ENCODE data around the gene SLC41A1. TPM values are rescaled to one million over a fixed set of nuclear protein-coding genes. Genes with fewer than 3 reads are reported as not detected.

SLC41A1 gene
- total RNA-seq, 4 donors from 2014 or later, result 5.1 to 7.0 (median 5.6) TPM

DNA sequence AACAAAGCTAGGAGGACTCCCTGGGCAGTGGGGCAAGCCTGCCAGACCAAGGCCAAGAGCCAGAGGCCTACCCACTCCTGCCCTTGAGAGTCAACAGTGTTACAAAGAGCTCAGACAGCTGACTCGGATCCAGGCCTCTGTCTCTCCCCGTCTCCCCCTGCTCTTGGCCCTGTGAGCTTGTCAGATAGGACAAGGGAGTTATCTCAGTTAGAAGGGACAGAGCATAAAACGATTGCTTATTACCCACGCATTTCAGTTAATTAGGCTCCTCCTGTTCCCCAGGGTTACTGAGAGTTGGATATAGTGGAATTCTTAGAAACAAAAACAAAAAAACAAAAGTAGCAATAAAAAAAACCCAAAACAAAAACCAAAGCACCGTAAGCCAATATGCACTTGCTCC, 1.3 kb downstream of the SLC41A1 start:
- in situ Hi-C loops (cut with MboI; ENCODE audit: low pct_ligation_motif_present in 1 of 4, low pct_unique_long_range_greater_than_20kb in 1 of 4, low sequenced_read_pairs in 3 of 4) (no loop called here), intact Hi-C loops (cut with DNase I; ENCODE audit: low total_unique reads) (no loop called here)
- H3K4me3 ChIP-seq, result peak overlapping the region in 1 of 4 donors; percentile 92
- H3K9me3 ChIP-seq, result no peaks in the 10 kb centered on the region
- DNase-seq, result no peak
- H3K36me3 ChIP-seq, result no peaks in the 10 kb centered on the region
- no peaks in the 10 kb centered on the region for H3K27me3 ChIP-seq
- 60 to 77% methylated on average over 4 to 5 of the region's 5 CpGs for WGBS, 2 donors (ENCODE audit: low coverage in 1 of 2)
- TF ChIP-seq POLR2A (IDR thresholded peaks at IDR 0.05) (no peak), POLR2AphosphoS5 (IDR thresholded peaks at IDR 0.05) (no peak), EP300 (IDR thresholded peaks at IDR 0.05; ENCODE audit: low read depth) (no peak)
- TF ChIP-seq, protein P1, sequence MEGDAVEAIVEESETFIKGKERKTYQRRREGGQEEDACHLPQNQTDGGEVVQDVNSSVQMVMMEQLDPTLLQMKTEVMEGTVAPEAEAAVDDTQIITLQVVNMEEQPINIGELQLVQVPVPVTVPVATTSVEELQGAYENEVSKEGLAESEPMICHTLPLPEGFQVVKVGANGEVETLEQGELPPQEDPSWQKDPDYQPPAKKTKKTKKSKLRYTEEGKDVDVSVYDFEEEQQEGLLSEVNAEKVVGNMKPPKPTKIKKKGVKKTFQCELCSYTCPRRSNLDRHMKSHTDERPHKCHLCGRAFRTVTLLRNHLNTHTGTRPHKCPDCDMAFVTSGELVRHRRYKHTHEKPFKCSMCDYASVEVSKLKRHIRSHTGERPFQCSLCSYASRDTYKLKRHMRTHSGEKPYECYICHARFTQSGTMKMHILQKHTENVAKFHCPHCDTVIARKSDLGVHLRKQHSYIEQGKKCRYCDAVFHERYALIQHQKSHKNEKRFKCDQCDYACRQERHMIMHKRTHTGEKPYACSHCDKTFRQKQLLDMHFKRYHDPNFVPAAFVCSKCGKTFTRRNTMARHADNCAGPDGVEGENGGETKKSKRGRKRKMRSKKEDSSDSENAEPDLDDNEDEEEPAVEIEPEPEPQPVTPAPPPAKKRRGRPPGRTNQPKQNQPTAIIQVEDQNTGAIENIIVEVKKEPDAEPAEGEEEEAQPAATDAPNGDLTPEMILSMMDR (IDR thresholded peaks at IDR 0.05), result no peak
- peak overlapping the region in 3 of 4 donors; percentile 82 to 92 (median 89) for H3K27ac ChIP-seq
- H3K4me1 ChIP-seq, result peaks cover 16 to 35% (median 20%) of the 10 kb centered on the region in 4 donors

DNA sequence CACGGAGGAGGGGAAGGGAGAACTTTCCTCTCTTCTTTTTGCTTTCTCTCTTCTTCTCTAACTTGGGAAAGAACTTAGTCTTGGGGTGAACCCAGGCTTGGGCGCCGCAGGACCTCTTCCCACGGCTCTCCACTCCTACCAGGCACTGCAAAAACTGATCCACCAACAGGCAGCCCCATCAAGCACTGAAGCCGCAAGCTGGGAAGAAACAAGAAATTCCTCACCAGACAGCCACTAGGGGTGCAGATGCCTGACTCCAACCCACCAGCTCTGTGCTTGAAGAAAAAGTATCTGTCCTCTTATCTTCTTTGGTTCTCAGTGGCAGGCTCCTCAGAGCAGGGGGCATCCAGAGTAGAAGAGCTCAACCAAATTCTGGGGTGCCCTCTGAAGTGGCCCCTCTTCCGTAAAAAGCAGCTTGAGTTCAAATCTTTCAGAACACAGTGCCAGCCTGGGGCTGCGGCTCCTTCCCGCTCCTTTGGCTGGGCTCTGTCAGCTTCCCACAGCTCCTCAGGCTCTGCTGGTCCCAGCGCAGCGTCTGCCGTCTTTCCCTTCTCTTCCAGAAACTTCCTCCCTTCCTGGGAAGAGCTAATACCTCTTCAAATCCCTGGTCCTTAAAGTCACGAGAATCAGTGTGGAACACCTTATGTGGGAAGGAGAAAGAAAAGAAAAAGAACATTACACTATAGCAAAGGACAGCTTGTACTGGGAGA, 2.4 kb downstream of the SLC41A1 start:
- Histone ChIP-seq H3K36me3 (no peaks in the 10 kb centered on the region), H3K4me3 (no peak overlapping the region), H3K27ac (no peak overlapping the region), H3K9me3 (no peaks in the 10 kb centered on the region), H3K4me1 (peaks cover 16 to 39% (median 21%) of the 10 kb centered on the region in 4 donors), H3K27me3 (no peaks in the 10 kb centered on the region)
- intact Hi-C loops (cut with DNase I; ENCODE audit: low total_unique reads), result no loop called here
- DNase-seq, result no peak
- WGBS, 2 donors (ENCODE audit: low coverage in 1 of 2), result 89 to 95% methylated on average over 7 to 12 of the region's 12 CpGs
- TF ChIP-seq, protein P1 (IDR thresholded peaks at IDR 0.05), result no peak
- TF ChIP-seq POLR2AphosphoS5 (IDR thresholded peaks at IDR 0.05), result no peak
- TF ChIP-seq POLR2A (IDR thresholded peaks at IDR 0.05), result no peak
- TF ChIP-seq EP300 (IDR thresholded peaks at IDR 0.05; ENCODE audit: low read depth), result no peak
- in situ Hi-C loops (cut with MboI; ENCODE audit: low pct_ligation_motif_present in 1 of 4, low pct_unique_long_range_greater_than_20kb in 1 of 4, low sequenced_read_pairs in 3 of 4), result no loop called here

DNA sequence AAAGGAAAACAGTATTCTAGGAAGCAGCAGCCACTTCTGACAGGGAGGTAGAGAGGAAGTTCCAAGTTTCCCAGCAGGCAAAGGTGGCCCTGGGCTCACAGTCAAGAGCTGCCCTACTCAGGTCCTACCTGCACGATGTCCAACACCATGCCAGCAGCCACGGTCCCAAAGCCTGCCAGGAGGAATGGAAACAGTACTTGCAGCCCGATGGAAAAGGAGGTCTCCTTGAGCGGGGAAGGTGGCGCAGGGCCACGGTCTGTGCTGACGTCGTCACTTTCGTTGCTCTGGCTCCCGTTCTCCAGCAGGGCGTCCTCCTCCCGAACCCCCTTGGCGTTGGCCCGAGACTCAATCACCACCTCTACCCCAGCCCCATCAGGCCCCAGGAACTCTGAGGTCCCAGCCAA, 3.1 kb downstream of the SLC41A1 start:
- in situ Hi-C loops (cut with MboI; ENCODE audit: low pct_ligation_motif_present in 1 of 4, low pct_unique_long_range_greater_than_20kb in 1 of 4, low sequenced_read_pairs in 3 of 4) (no loop called here), intact Hi-C loops (cut with DNase I; ENCODE audit: low total_unique reads) (no loop called here)
- Histone ChIP-seq H3K4me1 (peaks cover 16 to 46% (median 24%) of the 10 kb centered on the region in 4 donors), H3K36me3 (no peaks in the 10 kb centered on the region), H3K4me3 (no peak overlapping the region), H3K27me3 (no peaks in the 10 kb centered on the region), H3K9me3 (no peaks in the 10 kb centered on the region), H3K27ac (no peak overlapping the region)
- TF ChIP-seq, protein P1 (IDR thresholded peaks at IDR 0.05), result no peak
- TF ChIP-seq EP300 (IDR thresholded peaks at IDR 0.05; ENCODE audit: low read depth) (no peak), POLR2A (IDR thresholded peaks at IDR 0.05) (no peak), POLR2AphosphoS5 (IDR thresholded peaks at IDR 0.05) (no peak)
- DNase-seq, result no peak
- 92% methylated on average over 14 of the region's 14 CpGs; no CpG with 5 or more reads in 1 of the 2 donors for WGBS, 2 donors (ENCODE audit: low coverage in 1 of 2)

DNA sequence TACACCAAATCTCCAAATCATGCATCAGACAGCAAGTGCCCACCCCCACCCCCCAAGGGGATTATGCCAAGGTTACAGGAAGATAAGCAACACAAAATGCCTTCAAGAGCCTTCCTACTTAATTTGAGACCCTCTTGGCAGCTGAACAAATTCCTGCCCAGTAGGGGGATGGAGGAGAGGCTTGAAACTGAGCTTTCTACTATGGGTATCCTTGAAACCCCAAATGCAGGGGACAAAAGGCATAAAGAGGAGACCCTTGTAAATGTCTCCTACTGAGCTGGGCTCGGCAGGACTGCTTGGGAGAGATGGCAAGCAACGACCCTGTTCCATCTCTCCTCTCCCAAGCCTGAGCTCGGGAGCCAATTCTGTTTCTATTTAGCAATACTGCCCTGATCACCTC, 3.5 kb downstream of the SLC41A1 start:
- Histone ChIP-seq H3K36me3 (no peaks in the 10 kb centered on the region), H3K27me3 (no peaks in the 10 kb centered on the region), H3K4me3 (no peak overlapping the region), H3K4me1 (peaks cover 16 to 46% (median 25%) of the 10 kb centered on the region in 4 donors), H3K9me3 (no peaks in the 10 kb centered on the region), H3K27ac (no peak overlapping the region)
- in situ Hi-C loops (cut with MboI; ENCODE audit: low pct_ligation_motif_present in 1 of 4, low pct_unique_long_range_greater_than_20kb in 1 of 4, low sequenced_read_pairs in 3 of 4), result no loop called here
- 82% methylated on average over 3 of the region's 3 CpGs; no CpG with 5 or more reads in 1 of the 2 donors for WGBS, 2 donors (ENCODE audit: low coverage in 1 of 2)
- intact Hi-C loops (cut with DNase I; ENCODE audit: low total_unique reads), result no loop called here
- no peak for DNase-seq
- TF ChIP-seq EP300 (IDR thresholded peaks at IDR 0.05; ENCODE audit: low read depth), result no peak
- TF ChIP-seq POLR2AphosphoS5 (IDR thresholded peaks at IDR 0.05), result no peak
- TF ChIP-seq POLR2A (IDR thresholded peaks at IDR 0.05), result no peak
- TF ChIP-seq, protein P1 (IDR thresholded peaks at IDR 0.05), result no peak
